Common myeloid progenitor, CD34-positive (primary cell): ENCODE data around the gene TPSG1.

Experiments
- CTCF ChIA-PET: fragments of 350-600 bp; sonication (Branson Sonifier 250); formaldehyde crosslinking; loops from one replicate; lab custom pipeline; 2021; ENCODE audit warnings: antibody characterized with exemption; lab: Charles Lee
- POLR2A ChIA-PET: fragments of 350-600 bp; sonication (Branson Sonifier 250); formaldehyde crosslinking; loops from one replicate; lab custom pipeline; 2021; ENCODE audit warnings: antibody characterized with exemption; lab: Charles Lee
- DNase-seq, 3 donors: peaks; one replicate each; pipeline versions ENCODE4 v3.0.0 to v3.0.0-alpha.2; 2013
- H3K27ac ChIP-seq, 2 experiments: 1 replicate in 1 of 2; 2 replicates in 1 of 2; pipeline ENCODE4 v1.7.0; 2013; ENCODE audit warnings: inconsistent platforms in 2 of 2, low read length in 2 of 2, mild to moderate bottlenecking in 2 of 2, low read depth in 1 of 2, moderate library complexity in 1 of 2; ENCODE audit not compliant: severe bottlenecking in 2 of 2, insufficient read depth in 1 of 2, poor library complexity in 1 of 2
- H3K27me3 ChIP-seq, 5 experiments: replicated peaks in 2 of 5; 1 replicate in 3 of 5; 2 replicates in 2 of 5; pipeline versions ENCODE4 v1.6.1 to v1.7.0; 2013; ENCODE audit warnings: low read length in 4 of 5, mild to moderate bottlenecking in 2 of 5, moderate library complexity in 2 of 5, inconsistent platforms in 1 of 5; ENCODE audit not compliant: insufficient read depth in 5 of 5, control insufficient read depth in 4 of 5
- H3K36me3 ChIP-seq, 4 experiments: 1 replicate in 2 of 4; 2 replicates in 2 of 4; pipeline versions ENCODE4 v1.6.1 to v1.7.0; 2013; ENCODE audit warnings: low read length in 3 of 4, control low read depth in 1 of 4, mild to moderate bottlenecking in 1 of 4; ENCODE audit not compliant: control insufficient read depth in 4 of 4, insufficient read depth in 4 of 4
- H3K4me1 ChIP-seq, 4 experiments: 1 replicate in 3 of 4; 2 replicates in 1 of 4; pipeline versions ENCODE4 v1.6.1 to v1.7.1; 2013; ENCODE audit warnings: low read length in 3 of 4, mild to moderate bottlenecking in 3 of 4, control low read depth in 1 of 4, inconsistent platforms in 1 of 4, moderate library complexity in 1 of 4; ENCODE audit not compliant: control insufficient read depth in 4 of 4, insufficient read depth in 4 of 4; ENCODE audit errors: control extremely low read depth in 1 of 4
- H3K4me3 ChIP-seq, 7 experiments: 1 replicate in 4 of 7; 2 replicates in 3 of 7; pipeline versions ENCODE4 v1.5.1 to v1.7.0; 2013; ENCODE audit warnings: mild to moderate bottlenecking in 7 of 7, low read length in 6 of 7, moderate library complexity in 6 of 7, inconsistent platforms in 2 of 7, low read depth in 2 of 7, control low read depth in 1 of 7; ENCODE audit not compliant: insufficient read depth in 4 of 7, control insufficient read depth in 1 of 7; ENCODE audit errors: extremely low read depth in 1 of 7
- H3K9me3 ChIP-seq, 5 experiments: 1 replicate in 4 of 5; 2 replicates in 1 of 5; pipeline versions ENCODE4 v1.6.1 to v1.7.1; 2013; ENCODE audit warnings: low read length in 4 of 5, mild to moderate bottlenecking in 2 of 5, inconsistent platforms in 1 of 5, low read depth in 1 of 5, moderate library complexity in 1 of 5; ENCODE audit not compliant: control insufficient read depth in 4 of 5, insufficient read depth in 2 of 5; ENCODE audit errors: control extremely low read depth in 1 of 5
- WGBS: methylation state at CpG from one replicate; pipeline ENCODE4 v1.1.5; 2013; ENCODE audit not compliant: insufficient coverage; 5-methylcytosine and 5-hydroxymethylcytosine counted together

The TPSG1 gene

GRCh38 chr16:1208239-1208830, 16.7 kb downstream of the TPSG1 start:
- no peak overlapping the region for H3K27ac ChIP-seq
- WGBS, result 73% methylated on average over 22 of the region's 22 CpGs
- POLR2A ChIA-PET, result no interaction called here

GRCh38 chr16:1206786-1207185, 18.3 kb downstream of the TPSG1 start:
- CTCF ChIA-PET, result no interaction called here
- H3K4me3 ChIP-seq, result no peak overlapping the region
- DNase-seq, result no peak
- H3K36me3 ChIP-seq, result no peaks in the 10 kb centered on the region
- H3K27me3 ChIP-seq, result no peaks in the 10 kb centered on the region
- no peaks in the 10 kb centered on the region for H3K9me3 ChIP-seq
- WGBS, result 85% methylated on average over 5 of the region's 16 CpGs
- POLR2A ChIA-PET, result no interaction called here
- H3K27ac ChIP-seq, result no peak overlapping the region
- H3K4me1 ChIP-seq, result peaks cover 0 to 3% (median 0%) of the 10 kb centered on the region in 4 experiments

More at GRCh38 chr16:1208239-1208830, 16.7 kb downstream of the TPSG1 start:
- no peak overlapping the region for H3K4me3 ChIP-seq
- no peaks in the 10 kb centered on the region for H3K9me3 ChIP-seq
- DNase-seq, result peak in 2 of 3 donors; percentile 22 to 38
- H3K36me3 ChIP-seq, result no peaks in the 10 kb centered on the region
- H3K27me3 ChIP-seq, result no peaks in the 10 kb centered on the region
- CTCF ChIA-PET, result interaction anchor here (1.2 kb wide), 1 partner anchor 12 kb away, joined by 4 read pairs; no protein-coding TSS in a partner anchor
- peaks cover 0 to 3% (median 0%) of the 10 kb centered on the region in 4 experiments for H3K4me1 ChIP-seq

GRCh38 chr16:1206326-1206725, 18.7 kb downstream of the TPSG1 start:
- Histone ChIP-seq H3K27ac (no peak overlapping the region), H3K27me3 (no peaks in the 10 kb centered on the region), H3K4me3 (no peak overlapping the region), H3K36me3 (no peaks in the 10 kb centered on the region), H3K9me3 (no peaks in the 10 kb centered on the region), H3K4me1 (peaks cover 0 to 3% (median 0%) of the 10 kb centered on the region in 4 experiments)
- CTCF ChIA-PET, result no interaction called here
- POLR2A ChIA-PET, result no interaction called here
- 83% methylated on average over 7 of the region's 9 CpGs for WGBS
- no peak for DNase-seq

- Histone ChIP-seq H3K27me3 (no peaks in the 10 kb centered on the region), H3K4me1 (peaks cover 0 to 3% (median 0%) of the 10 kb centered on the region in 4 experiments), H3K27ac (no peak overlapping the region), H3K9me3 (no peaks in the 10 kb centered on the region), H3K36me3 (no peaks in the 10 kb centered on the region), H3K4me3 (no peak overlapping the region)
- CTCF ChIA-PET, result no interaction called here
- DNase-seq, result no peak
- WGBS, result 91% methylated on average over 10 of the region's 21 CpGs
- POLR2A ChIA-PET, result no interaction called here
These were observed 20.1 kb downstream of the TPSG1 start for GRCh38 chr16:1204933-1205332.

- CTCF ChIA-PET, result no interaction called here
- Histone ChIP-seq H3K9me3 (no peaks in the 10 kb centered on the region), H3K4me1 (no peaks in the 10 kb centered on the region), H3K36me3 (no peaks in the 10 kb centered on the region), H3K4me3 (no peak overlapping the region), H3K27me3 (peaks cover 0 to 7% (median 0%) of the 10 kb centered on the region in 5 experiments), H3K27ac (no peak overlapping the region)
- WGBS, result 95% methylated on average over 17 of the region's 18 CpGs
- no peak for DNase-seq
- POLR2A ChIA-PET, result no interaction called here
These were observed 22.8 kb downstream of the TPSG1 start for GRCh38 chr16:1202274-1202673.

- POLR2A ChIA-PET, result no interaction called here
- Histone ChIP-seq H3K27me3 (peaks cover 0 to 7% (median 0%) of the 10 kb centered on the region in 5 experiments), H3K4me1 (no peaks in the 10 kb centered on the region), H3K4me3 (no peak overlapping the region), H3K27ac (no peak overlapping the region), H3K9me3 (no peaks in the 10 kb centered on the region), H3K36me3 (no peaks in the 10 kb centered on the region)
- CTCF ChIA-PET, result no interaction called here
- DNase-seq, result no peak
- WGBS, result 95% methylated on average over 25 of the region's 25 CpGs
These were observed 23.6 kb downstream of the TPSG1 start for GRCh38 chr16:1201444-1201843.

GRCh38 chr16:1200014-1200627, 24.9 kb downstream of the TPSG1 start:
- no peaks in the 10 kb centered on the region for H3K9me3 ChIP-seq
- 96% methylated on average over 38 of the region's 38 CpGs for WGBS
- H3K4me3 ChIP-seq, result no peak overlapping the region
- H3K27ac ChIP-seq, result no peak overlapping the region
- DNase-seq, result no peak
- peaks cover 0 to 14% (median 0%) of the 10 kb centered on the region in 5 experiments for H3K27me3 ChIP-seq
- no peaks in the 10 kb centered on the region for H3K36me3 ChIP-seq
- H3K4me1 ChIP-seq, result no peaks in the 10 kb centered on the region
- POLR2A ChIA-PET, result no interaction called here
- CTCF ChIA-PET, result no interaction called here
